Posterior cingulate gyrus (tissue), 11 donors: ENCODE data around the gene INSL6.
"Not testable (repeated sequence)": the region's sequence is repeated elsewhere in the genome, so short reads cannot be mapped to it uniquely, and the experiment has no call there.

Experiments
- DNase-seq, 10 donors: peaks; one replicate each; pipeline versions ENCODE4 v3.0.0 to v3.0.0-alpha.2; 2020 to 2021; ENCODE audit warnings: mixed read lengths in 3 of 10
- intact Hi-C: fragments of 100-400 bp; cut with DNase I; formaldehyde crosslinking; loops from one replicate; pipeline ENCODE4 v1.15.1; 2023

Gene INSL6

GRCh38 chr9:5185220-5185840, at the start of gene INSL6:
Gene INSL6 (minus strand): TSS chr9:5185639. CDS start chr9:5185602, 37 bp downstream.
- DNase-seq = peak in 2 of 10 donors; percentile 64 to 79
- intact Hi-C loops = loop anchor here (5.0 kb wide), 2 partner anchors 257 to 407 kb away; no protein-coding TSS in a partner anchor

- DNase-seq = peak in 1 of 10 donors; percentile 19
- intact Hi-C loops = no loop called here
Observed at GRCh38 chr9:5231212-5231611, 45.8 kb upstream of the INSL6 start, which contains the start of gene INSL4. Gene INSL4 (plus strand): TSS chr9:5231419. CDS start chr9:5231524, 105 bp downstream.

GRCh38 chr9:5230554-5230953, 45.1 kb upstream of the INSL6 start:
- intact Hi-C loops = no loop called here

GRCh38 chr9:5205071-5205470, 19.6 kb upstream of the INSL6 start:
- intact Hi-C loops = no loop called here
- no peak for DNase-seq

More at GRCh38 chr9:5230554-5230953, 45.1 kb upstream of the INSL6 start:
- DNase-seq = no peak

GRCh38 chr9:5195463-5195862, 10.0 kb upstream of the INSL6 start:
- intact Hi-C loops = no loop called here

GRCh38 chr9:5193345-5193744, 7.9 kb upstream of the INSL6 start:
- intact Hi-C loops = no loop called here
- DNase-seq = no peak

More at GRCh38 chr9:5195463-5195862, 10.0 kb upstream of the INSL6 start:
- DNase-seq = no peak

- DNase-seq = no peak
- intact Hi-C loops = no loop called here
Observed at GRCh38 chr9:5191985-5192384, 6.5 kb upstream of the INSL6 start.

GRCh38 chr9:5188060-5188984, 2.9 kb upstream of the INSL6 start:
- peak in 1 of 10 donors; percentile 61 for DNase-seq
- intact Hi-C loops = loop anchor here (5.0 kb wide), 2 partner anchors 254 to 404 kb away; no protein-coding TSS in a partner anchor

- peak in 7 of 10 donors; percentile 7 to 87 (median 42) for DNase-seq
- intact Hi-C loops = loop anchor here (5.0 kb wide), 2 partner anchors 256 to 406 kb away; no protein-coding TSS in a partner anchor
Observed at GRCh38 chr9:5186416-5187169, 1.2 kb upstream of the INSL6 start.

GRCh38 chr9:5184776-5185175, 663 bp downstream of the INSL6 start:
- intact Hi-C loops = loop anchor here (5.0 kb wide), 2 partner anchors 258 to 408 kb away; no protein-coding TSS in a partner anchor
- DNase-seq = no peak

- intact Hi-C loops, DNase-seq: not testable (repeated sequence)
Observed at GRCh38 chr9:5180631-5181030, 4.8 kb downstream of the INSL6 start.

GRCh38 chr9:5178126-5178805, 7.2 kb downstream of the INSL6 start:
- DNase-seq = peak in 1 of 10 donors; percentile 70
- intact Hi-C loops = no loop called here

GRCh38 chr9:5146241-5146640, 39.2 kb downstream of the INSL6 start:
- DNase-seq = no peak
- intact Hi-C loops = no loop called here

- no peak for DNase-seq
- intact Hi-C loops = no loop called here
Observed at GRCh38 chr9:5144217-5144616, 41.2 kb downstream of the INSL6 start.

- no peak for DNase-seq
- intact Hi-C loops = no loop called here
Observed at GRCh38 chr9:5140151-5140550, 45.3 kb downstream of the INSL6 start.

- intact Hi-C loops = no loop called here
- no peak for DNase-seq
Observed at GRCh38 chr9:5122516-5122915, 62.9 kb downstream of the INSL6 start.

GRCh38 chr9:5122116-5122515, 63.3 kb downstream of the INSL6 start:
- intact Hi-C loops = no loop called here
- no peak for DNase-seq

- intact Hi-C loops = no loop called here
- peak in 5 of 10 donors; percentile 4 to 76 (median 45) for DNase-seq
Observed at GRCh38 chr9:5113994-5114748, 71.3 kb downstream of the INSL6 start.
